NB4 (cell line): ENCODE results near the gene AGFG1.

Source experiments
- DNase-seq: peaks from one replicate; pipeline ENCODE4 v3.0.0; 2010; ENCODE audit warnings: low read depth
- H3K4me3 ChIP-seq: one replicate; pipeline ENCODE4 v1.5.1; 2011; ENCODE audit warnings: mild to moderate bottlenecking, low read depth, low read length, moderate library complexity
- MAX ChIP-seq: IDR thresholded peaks from 2 replicates; pipeline ENCODE4 v1.6.1; 2011; ENCODE audit warnings: low read depth, low read length
- MYC ChIP-seq: IDR thresholded peaks from 2 replicates; pipeline ENCODE4 v1.6.1; 2011; ENCODE audit warnings: low read depth, low read length
- POLR2A ChIP-seq: IDR thresholded peaks from 2 replicates; pipeline ENCODE4 v1.6.1; 2011; ENCODE audit warnings: mild to moderate bottlenecking; ENCODE audit not compliant: insufficient read length; ENCODE audit errors: extremely low read depth
- TF ChIP-seq, protein P1 (sequence below): IDR thresholded peaks from one replicate; pipeline ENCODE4 v1.5.1; 2012; ENCODE audit warnings: low read depth, low read length

AGFG1 gene

DNA sequence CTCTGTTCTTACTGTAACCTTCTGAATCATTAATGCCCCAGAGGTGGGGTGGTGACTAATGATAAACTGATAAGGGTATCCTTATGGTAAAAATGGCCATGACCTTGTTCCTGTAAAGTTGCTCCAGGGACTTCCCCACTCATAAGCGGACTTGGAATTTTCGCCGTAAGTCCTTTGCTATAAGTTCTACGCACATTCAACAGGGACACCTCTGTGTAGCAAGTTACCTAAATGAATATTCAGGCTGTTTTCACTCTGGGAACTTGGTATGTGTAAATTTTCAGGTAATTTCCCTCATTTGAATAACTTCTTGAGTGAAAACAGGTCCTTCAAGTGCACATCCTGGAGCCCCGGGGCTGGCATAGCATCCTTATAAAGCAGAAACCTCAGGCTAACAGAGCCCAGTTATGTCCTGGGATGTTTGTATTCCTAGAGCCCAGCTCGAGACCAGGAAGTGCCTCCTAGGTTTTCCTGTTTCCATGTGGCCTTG lies 9.4 kb upstream of the AGFG1 start:
- H3K4me3 ChIP-seq, result no peak overlapping the region
- no peak for DNase-seq
- TF ChIP-seq POLR2A, result no peak
- TF ChIP-seq MAX, result no peak
- TF ChIP-seq, protein P1, sequence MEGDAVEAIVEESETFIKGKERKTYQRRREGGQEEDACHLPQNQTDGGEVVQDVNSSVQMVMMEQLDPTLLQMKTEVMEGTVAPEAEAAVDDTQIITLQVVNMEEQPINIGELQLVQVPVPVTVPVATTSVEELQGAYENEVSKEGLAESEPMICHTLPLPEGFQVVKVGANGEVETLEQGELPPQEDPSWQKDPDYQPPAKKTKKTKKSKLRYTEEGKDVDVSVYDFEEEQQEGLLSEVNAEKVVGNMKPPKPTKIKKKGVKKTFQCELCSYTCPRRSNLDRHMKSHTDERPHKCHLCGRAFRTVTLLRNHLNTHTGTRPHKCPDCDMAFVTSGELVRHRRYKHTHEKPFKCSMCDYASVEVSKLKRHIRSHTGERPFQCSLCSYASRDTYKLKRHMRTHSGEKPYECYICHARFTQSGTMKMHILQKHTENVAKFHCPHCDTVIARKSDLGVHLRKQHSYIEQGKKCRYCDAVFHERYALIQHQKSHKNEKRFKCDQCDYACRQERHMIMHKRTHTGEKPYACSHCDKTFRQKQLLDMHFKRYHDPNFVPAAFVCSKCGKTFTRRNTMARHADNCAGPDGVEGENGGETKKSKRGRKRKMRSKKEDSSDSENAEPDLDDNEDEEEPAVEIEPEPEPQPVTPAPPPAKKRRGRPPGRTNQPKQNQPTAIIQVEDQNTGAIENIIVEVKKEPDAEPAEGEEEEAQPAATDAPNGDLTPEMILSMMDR, result no peak
- no peak for TF ChIP-seq MYC

DNA sequence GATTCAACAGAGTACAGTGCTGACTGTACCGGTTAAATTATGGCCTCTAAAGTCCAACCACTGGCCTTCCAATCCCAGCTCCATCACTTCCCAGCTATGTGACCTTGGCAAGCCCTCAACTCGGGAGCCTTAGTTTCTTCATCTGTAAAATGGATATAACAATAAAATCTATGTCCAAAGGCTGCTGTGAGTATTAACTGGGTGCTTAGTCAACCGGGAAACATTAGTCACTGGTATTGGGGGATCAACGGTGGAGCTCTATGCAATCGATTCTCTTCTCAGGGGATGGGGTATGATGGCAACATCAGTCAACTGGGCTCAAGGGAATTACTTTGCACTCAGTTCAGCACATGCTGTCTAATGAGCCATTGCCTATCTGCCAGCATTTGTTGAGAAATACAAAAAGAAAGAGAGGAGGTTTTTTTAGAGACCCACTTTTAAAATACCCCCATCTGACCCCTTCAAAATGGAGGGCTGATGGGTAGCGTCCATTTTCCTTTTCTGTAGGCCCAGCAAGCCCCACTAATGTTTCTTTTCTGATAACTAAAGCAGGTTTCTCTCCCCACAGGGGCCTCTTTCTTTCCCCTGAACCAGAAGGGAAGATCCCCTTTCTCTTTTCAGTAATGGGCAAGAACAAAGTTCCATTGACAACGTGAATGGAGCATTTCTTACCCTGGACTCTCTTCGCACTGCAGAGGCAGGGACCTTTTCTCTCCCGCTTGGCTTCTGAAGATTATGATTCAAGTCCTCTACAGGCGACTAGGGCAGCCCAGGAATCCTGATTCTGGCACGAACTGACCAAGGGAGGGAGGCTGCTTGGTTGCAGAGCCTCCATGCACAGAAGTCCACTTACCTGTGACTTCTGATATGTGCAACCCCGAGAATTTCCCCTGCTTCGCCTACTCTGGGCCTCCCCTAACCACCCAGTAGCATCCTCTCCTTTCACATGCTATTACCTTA lies 8.7 kb upstream of the AGFG1 start:
- no peak overlapping the region for H3K4me3 ChIP-seq
- DNase-seq, result peak; percentile 39
- TF ChIP-seq POLR2A (no peak), MYC (no peak), MAX (no peak)
- TF ChIP-seq, protein P1, result no peak

DNA sequence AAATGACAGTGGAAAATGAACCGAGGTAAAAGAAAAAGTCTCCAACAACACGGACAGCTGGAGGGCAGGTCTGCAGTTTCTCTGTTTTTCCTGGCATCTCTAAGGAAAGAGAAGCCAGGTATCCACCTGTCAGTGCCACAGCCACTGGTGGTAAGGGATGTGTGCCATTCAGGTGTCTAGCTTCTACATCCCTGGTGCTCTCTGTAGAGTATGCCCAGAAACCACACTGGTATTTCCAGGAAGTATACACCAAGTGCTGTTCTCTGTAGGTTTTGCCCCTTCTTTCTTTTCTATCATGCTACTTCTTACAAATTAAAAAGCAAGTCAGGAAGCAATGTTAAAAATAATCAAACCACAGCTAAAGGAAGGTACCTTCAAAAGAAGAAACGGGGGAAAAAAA lies 7.6 kb upstream of the AGFG1 start:
- TF ChIP-seq MAX, result no peak
- no peak for TF ChIP-seq POLR2A
- TF ChIP-seq, protein P1, result no peak
- TF ChIP-seq MYC, result no peak
- no peak for DNase-seq
- no peak overlapping the region for H3K4me3 ChIP-seq

GRCh38 chr2:227464851-227465250 lies 7.1 kb upstream of the AGFG1 start:
- no peak for DNase-seq
- TF ChIP-seq, protein P1, result no peak
- no peak for TF ChIP-seq MAX
- no peak for TF ChIP-seq POLR2A
- TF ChIP-seq MYC, result no peak
- no peak overlapping the region for H3K4me3 ChIP-seq

DNA sequence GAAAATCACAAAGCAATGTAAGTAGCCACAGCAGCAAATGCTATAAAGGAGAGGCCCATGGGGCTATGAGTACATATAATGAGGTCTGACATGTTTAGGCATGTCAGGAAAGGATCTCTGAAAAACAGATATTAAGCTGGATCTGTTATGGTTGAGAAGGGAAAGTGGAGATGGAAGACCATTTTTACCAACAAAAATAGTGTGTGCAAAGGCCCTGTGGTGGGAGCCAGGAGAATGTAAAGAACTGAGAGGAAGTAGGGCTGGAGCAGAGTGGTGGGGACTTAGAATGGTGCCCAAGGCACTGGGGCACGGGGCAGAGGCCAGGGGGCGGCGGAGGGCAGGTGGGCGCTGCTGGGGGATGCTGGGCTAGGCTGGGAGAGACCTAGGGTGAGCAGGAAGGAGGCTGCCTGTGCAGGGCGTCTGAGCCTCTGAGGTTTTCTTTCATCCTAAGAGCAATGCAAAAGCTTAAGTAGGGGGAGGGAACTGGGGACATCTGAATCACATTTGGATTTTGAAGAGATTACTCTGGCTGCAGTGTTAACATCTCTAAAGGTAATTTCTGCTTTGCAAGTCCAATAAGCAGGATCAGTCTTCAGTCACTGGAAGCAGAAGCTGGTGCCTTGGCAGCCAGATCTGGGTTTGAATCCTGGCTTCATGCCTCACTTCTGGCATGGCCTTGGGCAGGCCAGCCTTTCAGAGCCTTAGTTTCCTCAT lies 4.9 kb upstream of the AGFG1 start:
- H3K4me3 ChIP-seq, result no peak overlapping the region
- DNase-seq, result no peak
- TF ChIP-seq MAX, result no peak
- no peak for TF ChIP-seq MYC
- TF ChIP-seq, protein P1, result no peak
- no peak for TF ChIP-seq POLR2A
